Umbilical cord (tissue), 2 donors: Measurements from ENCODE around the gene CDKN2D. TPM values are rescaled to one million over a fixed set of nuclear protein-coding genes. Genes with fewer than 3 reads are reported as not detected.
A peak's percentile ranks its signal among the peaks of the same experiment; 100 is the strongest.
"Not testable (repeated sequence)": the region's sequence is repeated elsewhere in the genome, so short reads cannot be mapped to it uniquely, and the experiment has no call there.

Experiments
- DNase-seq: peaks from one replicate; pipeline ENCODE4 v3.0.0-alpha.2; 2015; ENCODE audit warnings: low spot score
- total RNA-seq: library from RNA; depleted of rRNA; stranded (reverse); fragments of >200 nt; gene quantifications from one replicate; pipeline ENCODE4 v1.2.3, GENCODE V29; 2014; ENCODE audit warnings: low replicate concordance; ENCODE audit not compliant: insufficient read depth

CDKN2D gene
- total RNA-seq, 1 donor from 2014 or later: 13.5 TPM

- peak; percentile 93 for DNase-seq
These were observed 12.3 kb upstream of the CDKN2D start for GRCh38 chr19:10580979-10581631.

DNA sequence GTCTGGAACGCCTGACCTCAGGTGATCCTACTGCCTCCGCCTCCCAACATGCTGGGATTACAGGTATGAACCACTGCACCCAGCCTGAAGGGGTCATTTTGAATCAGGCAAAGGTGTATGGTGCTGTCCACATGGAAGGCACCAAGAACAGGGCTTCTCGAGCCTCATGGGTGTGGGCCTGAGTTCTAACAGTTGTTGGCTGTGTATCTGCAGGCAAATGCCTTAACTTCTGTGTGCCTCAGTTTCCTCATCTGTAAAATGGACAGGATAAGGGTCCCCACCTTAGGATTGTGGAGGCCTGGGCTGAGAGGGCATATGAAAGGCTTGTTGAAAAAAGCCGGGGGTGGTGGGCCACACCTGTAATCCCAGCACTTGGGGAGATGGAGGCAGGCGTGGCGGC, 9.2 kb upstream of the CDKN2D start:
- DNase-seq: no peak

DNA sequence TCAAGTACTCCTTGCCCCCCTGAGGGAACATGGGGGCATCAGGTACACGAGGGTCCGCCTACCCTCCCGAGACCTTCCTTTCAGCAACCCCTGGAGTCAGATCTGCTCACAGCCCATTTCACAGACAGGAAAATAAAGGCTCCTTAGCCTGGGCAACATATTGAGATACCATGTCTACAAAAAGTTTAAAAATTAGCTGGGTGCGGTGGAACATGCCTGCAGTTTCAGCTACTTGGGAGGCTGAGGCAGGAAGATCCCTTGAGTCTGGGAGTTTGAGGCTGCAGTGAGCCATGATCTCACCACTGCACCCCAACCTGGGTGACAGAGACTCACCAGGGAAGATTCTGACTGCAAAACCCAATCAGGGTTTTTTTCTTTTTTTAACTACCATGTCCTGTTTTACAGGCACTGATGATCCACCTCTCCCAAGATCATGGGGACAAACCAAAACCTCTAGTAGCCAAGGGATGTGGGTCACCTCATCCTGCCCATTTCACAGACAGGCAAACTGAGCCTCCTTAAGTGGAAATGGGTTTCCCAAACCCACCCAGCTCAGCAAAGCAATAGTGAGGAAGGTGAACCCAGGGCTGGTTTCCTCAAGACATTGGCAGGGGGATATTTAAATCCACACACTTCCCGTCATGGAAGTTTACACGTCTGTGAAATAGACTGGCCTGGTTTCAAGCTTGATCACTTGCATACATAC, 6.4 kb upstream of the CDKN2D start:
- DNase-seq: no peak

GRCh38 chr19:10574462-10574861, 5.7 kb upstream of the CDKN2D start:
- no peak for DNase-seq

- not testable (repeated sequence) for DNase-seq
These were observed 5.0 kb upstream of the CDKN2D start for GRCh38 chr19:10573793-10574192.

DNA sequence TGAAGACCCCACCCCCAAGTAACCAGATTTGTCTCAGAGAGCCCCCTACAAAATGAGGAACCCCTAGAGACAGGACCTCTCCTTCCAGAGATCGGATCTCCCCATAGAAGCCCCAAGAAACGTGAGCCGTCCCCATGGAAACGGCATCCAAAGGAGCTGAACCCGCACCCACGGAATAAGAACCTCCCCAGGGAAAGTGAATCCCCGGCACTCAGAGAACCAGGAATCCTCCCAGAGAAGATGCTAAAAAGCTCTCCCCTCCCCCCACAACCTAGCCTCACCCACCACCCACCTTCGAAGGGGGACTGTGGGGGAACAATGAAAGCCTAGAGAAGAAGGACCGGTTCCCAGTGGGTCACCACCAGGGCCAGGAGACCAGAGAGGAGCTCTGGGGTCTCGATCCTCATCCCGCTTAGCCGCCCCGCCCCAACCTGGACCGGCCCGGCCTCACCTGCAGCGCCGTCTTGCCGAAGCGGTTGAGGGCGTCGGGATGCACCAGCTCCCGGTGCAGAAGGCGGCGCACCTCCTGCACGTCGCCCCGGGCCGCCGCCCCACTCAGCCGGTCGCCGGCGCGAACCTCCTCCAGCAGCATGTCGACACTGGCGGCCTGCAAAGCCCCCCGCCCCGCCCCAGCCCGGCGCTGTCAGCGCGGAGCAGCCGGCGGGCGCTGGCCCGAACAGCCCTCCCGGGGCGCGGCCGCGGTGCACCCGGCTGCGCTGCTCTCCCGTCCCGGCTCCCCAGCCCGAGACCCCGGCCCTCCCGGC, 535 bp downstream of the CDKN2D start:
- DNase-seq: peak; percentile 22

- no peak for DNase-seq
These were observed 1.1 kb downstream of the CDKN2D start for GRCh38 chr19:10567656-10568055.

DNA sequence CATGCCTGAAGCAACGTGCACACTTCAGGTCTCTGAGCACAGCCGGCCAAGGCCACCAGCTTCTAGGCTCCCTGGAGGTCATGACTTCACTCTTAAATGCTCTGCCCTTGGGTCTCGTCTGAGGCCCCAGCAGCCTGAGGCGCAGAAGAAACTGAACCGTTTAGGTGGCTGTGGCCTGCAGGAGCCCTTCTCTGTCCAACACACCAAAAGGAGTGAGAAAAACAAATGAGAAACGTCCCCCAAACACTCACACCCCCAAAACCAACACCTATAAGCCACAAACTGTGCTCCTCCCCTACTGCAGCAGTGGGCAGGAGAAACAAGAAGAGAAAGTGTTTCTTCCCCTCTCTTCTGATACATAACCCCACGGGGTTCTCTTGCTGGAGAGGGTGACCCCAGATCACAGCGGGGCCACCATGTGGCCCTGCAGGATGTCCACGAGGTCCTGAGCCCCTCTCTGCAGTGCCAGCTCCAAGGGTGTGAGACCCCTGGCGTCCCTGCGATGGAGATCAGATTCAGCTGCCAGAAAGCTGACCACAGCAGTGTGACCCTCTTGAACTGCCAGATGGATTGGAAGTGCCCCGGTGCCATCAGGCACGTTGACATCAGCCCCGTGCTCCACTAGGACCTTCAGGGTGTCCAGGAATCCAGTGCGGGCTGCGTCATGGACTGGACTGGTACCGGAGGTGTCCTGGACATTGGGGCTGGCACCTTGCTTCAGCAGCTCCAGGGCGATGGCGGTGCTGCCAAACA, 1.9 kb downstream of the CDKN2D start:
- no peak for DNase-seq

- no peak for DNase-seq
These were observed 2.4 kb downstream of the CDKN2D start for GRCh38 chr19:10566408-10566657.

- DNase-seq: peak; percentile 99
These were observed 3.0 kb downstream of the CDKN2D start, which contains the start of gene KRI1 for GRCh38 chr19:10565567-10566407. Gene KRI1 (minus strand): TSS chr19:10566010. CDS start chr19:10565999, 11 bp downstream.

DNA sequence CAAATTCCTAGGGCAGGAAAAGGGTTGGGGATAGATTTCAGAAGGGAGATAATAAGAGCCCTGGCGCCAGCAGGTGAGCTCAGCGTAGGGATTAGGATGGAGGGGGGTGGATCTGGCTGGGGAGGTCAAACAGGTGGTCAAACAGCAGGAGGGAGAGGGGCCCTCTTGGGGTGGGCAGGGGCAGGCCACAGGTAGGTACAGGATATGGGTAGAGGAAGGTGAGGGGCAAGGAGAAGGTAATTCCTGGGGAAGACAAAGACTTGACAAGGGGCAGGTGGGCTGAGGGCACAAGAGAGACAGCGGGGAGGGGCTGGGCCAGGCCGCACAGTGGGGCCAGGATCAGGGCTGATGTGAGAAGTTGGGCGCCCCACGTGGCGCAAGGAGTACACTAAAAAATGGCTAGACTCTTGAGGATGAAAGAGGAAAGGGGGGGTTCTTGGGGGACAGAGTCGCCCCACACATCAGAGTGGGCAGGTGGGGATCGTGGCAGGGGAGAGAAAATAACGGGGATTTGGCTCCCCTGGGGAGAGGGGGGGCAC, 3.7 kb downstream of the CDKN2D start:
- DNase-seq: peak; percentile 48

DNA sequence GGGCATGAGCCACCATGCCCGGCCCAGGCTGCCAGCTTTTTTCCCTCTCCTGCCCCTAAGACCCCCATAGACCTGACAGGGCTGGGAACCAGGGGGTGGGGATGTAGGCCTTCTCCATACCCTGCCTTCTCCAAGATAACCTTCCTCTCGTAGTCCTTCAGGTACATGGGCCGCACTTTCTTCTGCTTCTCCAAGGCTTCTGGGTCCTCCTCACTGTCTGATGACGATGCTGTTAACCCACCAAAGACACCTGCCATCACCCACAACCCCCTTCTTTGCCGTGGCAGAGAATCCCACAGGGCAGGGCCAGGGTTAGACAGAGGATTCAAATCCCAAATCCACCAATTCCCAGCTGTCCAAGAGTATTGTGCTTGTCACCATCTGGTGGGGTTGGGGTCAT, 6.2 kb downstream of the CDKN2D start:
- no peak for DNase-seq

DNA sequence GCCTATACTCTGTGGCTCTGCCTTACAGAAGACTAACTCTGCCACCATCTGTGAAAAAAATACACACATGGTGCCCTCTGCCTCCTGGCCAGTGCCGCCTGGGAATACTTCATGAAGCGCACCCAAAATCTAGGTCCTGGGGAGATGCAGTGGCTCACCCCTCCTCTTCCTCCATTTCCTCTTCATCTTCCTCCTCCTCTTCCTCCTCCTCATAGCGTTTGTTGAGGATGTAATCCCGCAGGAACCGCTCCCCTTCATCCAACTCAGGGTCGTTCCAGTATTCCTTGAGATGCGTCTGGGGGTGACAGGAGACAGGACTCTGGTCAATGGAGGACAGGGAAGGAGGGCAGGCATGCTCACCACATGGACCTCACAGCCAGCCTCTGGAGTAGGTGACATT, 8.6 kb downstream of the CDKN2D start:
- no peak for DNase-seq

DNA sequence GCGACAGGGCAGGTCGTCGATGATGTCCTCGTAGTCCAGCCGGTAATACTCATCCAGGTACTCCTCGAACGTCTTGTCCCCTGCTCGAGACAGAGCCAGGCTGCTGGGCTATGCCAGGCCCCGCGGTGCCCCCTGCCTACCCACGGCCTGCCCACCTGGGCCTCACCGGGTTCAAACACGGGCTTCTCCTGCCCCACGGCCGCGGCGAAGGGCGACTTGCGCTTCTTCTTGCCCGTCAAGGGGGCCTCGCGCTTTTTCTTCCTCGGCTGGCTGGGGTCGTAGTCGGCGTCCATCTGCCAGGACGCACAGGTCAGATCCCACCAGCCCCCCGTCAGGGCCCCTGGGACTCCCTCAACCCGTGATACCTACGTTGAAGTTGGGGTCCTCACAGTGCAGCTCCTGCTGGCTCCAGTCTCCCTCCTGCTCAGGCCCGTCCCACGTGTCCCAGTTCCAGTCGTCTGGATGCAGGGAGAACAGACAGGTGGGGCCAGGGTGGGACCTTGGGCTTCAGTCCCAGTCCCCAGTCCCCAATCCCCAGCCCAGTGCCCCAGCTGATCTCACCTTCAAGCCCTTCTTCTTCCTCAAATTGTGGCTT, 11.1 kb downstream of the CDKN2D start:
- no peak for DNase-seq

DNA sequence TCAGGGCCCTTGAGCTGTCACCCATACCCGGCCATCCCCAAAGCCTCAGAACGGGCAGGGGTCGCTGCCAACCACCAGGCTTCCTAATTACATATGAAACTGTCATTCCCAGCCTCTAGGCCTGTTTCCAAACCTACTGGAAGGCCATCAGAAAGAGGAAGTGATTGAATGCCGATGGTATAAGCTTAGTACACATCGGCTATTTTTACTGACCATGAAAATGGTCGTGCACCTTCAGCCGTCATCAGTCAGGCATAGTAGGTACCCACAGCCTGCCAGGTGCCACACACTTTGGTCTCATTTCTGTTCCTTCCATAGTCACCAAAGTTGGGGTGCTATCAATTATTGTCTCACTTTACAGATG, 13.2 kb downstream of the CDKN2D start:
- no peak for DNase-seq

GRCh38 chr19:10554760-10555609, 13.8 kb downstream of the CDKN2D start:
- no peak for DNase-seq

- DNase-seq: no peak
These were observed 14.8 kb downstream of the CDKN2D start for GRCh38 chr19:10553943-10554381.

DNA sequence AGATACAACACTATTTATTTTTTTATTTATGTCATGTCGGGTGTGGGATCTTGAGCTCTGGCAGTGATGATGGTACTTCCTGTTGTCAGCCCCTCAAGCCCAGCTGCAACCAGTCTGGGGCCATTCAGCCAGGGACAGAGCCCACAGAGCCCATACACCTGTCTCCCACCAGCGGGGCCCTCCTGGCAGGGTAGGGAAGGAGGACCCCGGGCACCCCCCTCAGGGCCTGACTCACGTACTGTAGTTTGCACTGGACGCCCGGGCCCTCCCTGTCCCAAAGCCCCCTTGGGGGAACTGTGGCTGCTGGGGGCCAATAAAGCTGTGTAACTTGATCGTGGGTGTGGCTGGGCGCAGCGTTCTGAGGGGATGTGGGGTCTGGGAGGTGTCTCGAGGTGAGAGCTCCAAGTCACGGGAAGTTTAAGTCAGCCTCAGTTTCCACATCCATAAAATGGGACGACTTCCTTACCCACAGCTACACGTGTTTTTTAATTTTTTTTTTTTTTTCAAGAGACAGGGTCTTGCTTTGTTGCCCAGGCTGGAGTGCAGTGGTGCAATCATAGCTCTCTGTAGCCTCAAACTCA, 15.6 kb downstream of the CDKN2D start:
- no peak for DNase-seq

DNA sequence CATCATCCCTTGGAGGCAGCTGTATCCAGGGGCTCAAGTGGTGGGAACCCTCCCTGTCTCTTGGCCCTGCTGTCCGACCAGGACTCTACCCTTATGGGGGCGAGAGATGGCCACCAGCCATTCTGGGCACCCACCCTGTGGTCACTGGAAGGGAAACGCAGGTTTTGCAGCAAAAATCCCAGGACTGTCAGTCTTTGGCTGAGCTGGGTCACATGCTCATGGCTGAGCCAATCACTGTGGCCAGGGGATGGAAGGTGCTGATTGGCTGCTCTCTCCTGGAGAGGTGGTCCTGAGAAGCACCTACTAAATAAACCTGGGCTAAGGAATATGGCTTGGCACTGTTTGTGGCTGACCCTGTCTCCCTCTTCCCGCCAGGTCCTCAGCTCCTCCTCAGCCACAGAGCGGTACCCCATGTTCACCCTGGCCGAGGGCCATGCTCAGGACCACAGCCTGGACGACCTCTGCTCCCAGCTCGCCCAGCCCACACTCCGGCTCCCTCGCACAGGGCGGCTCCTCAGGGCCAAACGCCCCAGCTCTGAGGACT, 16.2 kb downstream of the CDKN2D start:
- DNase-seq: no peak
